Neural cell (in vitro differentiated cells): ENCODE measurements around the gene MVD. TPM values are rescaled to one million over a fixed set of nuclear protein-coding genes. Genes with fewer than 3 reads are reported as not detected.

Experiments used
- H2AFZ ChIP-seq: fragments of 200-600, 300-800 bp; sonication (generic), shearing (Covaris generic); 2 replicates; pipeline ENCODE4 v1.6.0; 2014; ENCODE audit warnings: low read depth, mild to moderate bottlenecking, antibody characterized with exemption, low read length, moderate library complexity
- H3F3A ChIP-seq: fragments of 200-600 bp; shearing (Covaris generic); 2 replicates; pipeline ENCODE4 v1.6.1; 2016; ENCODE audit warnings: mild to moderate bottlenecking, moderate library complexity, mixed read lengths, antibody characterized with exemption, low read length; ENCODE audit not compliant: insufficient read depth, poor library complexity, severe bottlenecking
- H3K27ac ChIP-seq: fragments of 200-600, 300-800 bp; sonication (generic), shearing (Covaris generic); 2 replicates; pipeline ENCODE4 v1.5.1; 2014; ENCODE audit warnings: mild to moderate bottlenecking, low read length, moderate library complexity
- H3K27me3 ChIP-seq: fragments of 300-800, 200-600 bp; sonication (generic), shearing (Covaris generic); 2 replicates; pipeline ENCODE4 v1.6.0; 2014; ENCODE audit warnings: mild to moderate bottlenecking, low read depth, low read length, moderate library complexity; ENCODE audit not compliant: insufficient read depth
- H3K36me3 ChIP-seq: fragments of 300-800, 200-600 bp; sonication (generic), shearing (Covaris generic); 2 replicates; pipeline ENCODE4 v1.5.1; 2014; ENCODE audit warnings: mild to moderate bottlenecking, antibody characterized with exemption, low read length, moderate library complexity; ENCODE audit not compliant: insufficient read depth
- H3K4me2 ChIP-seq: fragments of 300-800, 200-600 bp; sonication (generic), shearing (Covaris generic); 2 replicates; pipeline ENCODE4 v1.6.0; 2014; ENCODE audit warnings: mild to moderate bottlenecking, low read length
- H3K4me3 ChIP-seq: fragments of 300-800, 200-600 bp; sonication (generic), shearing (Covaris generic); 2 replicates; pipeline ENCODE4 v1.5.1; 2014; ENCODE audit warnings: mild to moderate bottlenecking, low read length, moderate library complexity
- H3K79me2 ChIP-seq: fragments of 200-600 bp; shearing (Covaris generic); replicated peaks from 2 replicates; pipeline ENCODE4 v1.6.0; 2014; ENCODE audit warnings: mild to moderate bottlenecking, low read length, moderate library complexity; ENCODE audit not compliant: insufficient read depth
- H3K9ac ChIP-seq: fragments of 300-800, 200-600 bp; sonication (generic), shearing (Covaris generic); 2 replicates; pipeline ENCODE4 v1.6.1; 2016; ENCODE audit warnings: mild to moderate bottlenecking, low read length, mixed read lengths
- H3K9me2 ChIP-seq: fragments of 200-600 bp; shearing (Covaris generic); 2 replicates; pipeline ENCODE4 v1.6.1; 2016; ENCODE audit warnings: mild to moderate bottlenecking, low read length, mixed read lengths; ENCODE audit not compliant: insufficient read depth
- H3K9me3 ChIP-seq: fragments of 200-600, 300-800 bp; sonication (generic), shearing (Covaris generic); 2 replicates; pipeline ENCODE4 v1.6.1; 2016; ENCODE audit warnings: mild to moderate bottlenecking, mixed run types, low read length, moderate library complexity, mixed read lengths
- H4K20me1 ChIP-seq: fragments of 200-600 bp; shearing (Covaris generic); 2 replicates; pipeline ENCODE4 v1.6.1; 2016; ENCODE audit warnings: mild to moderate bottlenecking, mixed run types; ENCODE audit not compliant: insufficient read depth
- EP300 ChIP-seq: fragments of 450-650 bp; conservative IDR thresholded peaks from 2 replicates; pipeline ENCODE4 v1.6.1; 2014; ENCODE audit warnings: antibody characterized with exemption, mild to moderate bottlenecking, moderate library complexity; ENCODE audit not compliant: poor library complexity, severe bottlenecking
- EZH2 ChIP-seq: fragments of 200-600, 300-800 bp; shearing (Covaris generic), sonication (generic); IDR thresholded peaks from 2 replicates; pipeline ENCODE4 v1.6.1; 2014; ENCODE audit warnings: antibody characterized with exemption, low read length, borderline replicate concordance, mild to moderate bottlenecking; ENCODE audit not compliant: insufficient read depth, poor library complexity, severe bottlenecking
- MXI1 ChIP-seq: fragments of 450-650 bp; conservative IDR thresholded peaks from 2 replicates; pipeline ENCODE4 v1.6.1; 2014; ENCODE audit warnings: antibody characterized with exemption, mild to moderate bottlenecking; ENCODE audit not compliant: poor library complexity, severe bottlenecking
- POLR2AphosphoS5 ChIP-seq: IDR thresholded peaks from 2 replicates; pipeline ENCODE4 v1.6.1; 2012
- RAD21 ChIP-seq: fragments of 450-650 bp; conservative IDR thresholded peaks from 2 replicates; pipeline ENCODE4 v1.6.1; 2014; ENCODE audit warnings: antibody characterized with exemption, mild to moderate bottlenecking, moderate library complexity
- SMC3 ChIP-seq: fragments of 450-650 bp; conservative IDR thresholded peaks from 2 replicates; pipeline ENCODE4 v1.6.1; 2014; ENCODE audit warnings: antibody characterized with exemption, mild to moderate bottlenecking, moderate library complexity; ENCODE audit not compliant: poor library complexity
- TAF1 ChIP-seq: IDR thresholded peaks from 2 replicates; pipeline ENCODE4 v1.6.1; 2012; ENCODE audit warnings: low read depth
- polyA plus RNA-seq: library from polyadenylated mRNA; depleted of rRNA; stranded (reverse); fragments of >200 nt; gene quantifications from 2 replicates; pipeline ENCODE4 v1.2.3, GENCODE V29; 2014
- TF ChIP-seq, protein P1 (sequence below): IDR thresholded peaks from 2 replicates; pipeline ENCODE4 v1.6.1; 2012; ENCODE audit warnings: borderline replicate concordance
- TF ChIP-seq, protein P2 (sequence below): fragments of 450-650 bp; IDR thresholded peaks from 2 replicates; pipeline ENCODE4 v1.5.1; 2014; ENCODE audit warnings: antibody characterized with exemption, mild to moderate bottlenecking, moderate library complexity; ENCODE audit not compliant: poor library complexity, severe bottlenecking

The MVD gene
- polyA plus RNA-seq, 1 donor from 2014 or later = 232 TPM

DNA sequence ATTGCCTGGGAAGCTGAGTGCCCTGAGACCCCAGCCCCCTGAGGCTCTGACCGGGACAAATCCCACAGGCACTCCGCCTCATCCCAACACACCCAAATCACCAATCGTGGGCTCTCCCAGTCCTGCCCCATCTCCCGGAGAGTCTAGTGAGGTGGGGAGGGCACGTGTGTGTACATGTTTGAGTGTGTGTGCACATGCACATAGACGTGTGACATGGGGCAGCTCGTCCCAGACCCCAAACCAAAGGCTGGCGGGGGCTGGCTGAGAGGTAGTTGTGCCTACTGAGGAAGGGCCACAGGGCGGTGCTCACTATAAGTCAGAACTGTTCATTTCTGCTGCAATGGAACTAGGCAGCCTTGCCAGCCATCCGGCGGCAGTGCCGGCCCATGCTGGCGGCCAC is 14.8 kb upstream of the MVD start:
- no peaks in the 10 kb centered on the region for H3K79me2 ChIP-seq
- no peak for TF ChIP-seq SMC3
- no peak for TF ChIP-seq EP300
- TF ChIP-seq TAF1 = no peak
- TF ChIP-seq, protein P1, sequence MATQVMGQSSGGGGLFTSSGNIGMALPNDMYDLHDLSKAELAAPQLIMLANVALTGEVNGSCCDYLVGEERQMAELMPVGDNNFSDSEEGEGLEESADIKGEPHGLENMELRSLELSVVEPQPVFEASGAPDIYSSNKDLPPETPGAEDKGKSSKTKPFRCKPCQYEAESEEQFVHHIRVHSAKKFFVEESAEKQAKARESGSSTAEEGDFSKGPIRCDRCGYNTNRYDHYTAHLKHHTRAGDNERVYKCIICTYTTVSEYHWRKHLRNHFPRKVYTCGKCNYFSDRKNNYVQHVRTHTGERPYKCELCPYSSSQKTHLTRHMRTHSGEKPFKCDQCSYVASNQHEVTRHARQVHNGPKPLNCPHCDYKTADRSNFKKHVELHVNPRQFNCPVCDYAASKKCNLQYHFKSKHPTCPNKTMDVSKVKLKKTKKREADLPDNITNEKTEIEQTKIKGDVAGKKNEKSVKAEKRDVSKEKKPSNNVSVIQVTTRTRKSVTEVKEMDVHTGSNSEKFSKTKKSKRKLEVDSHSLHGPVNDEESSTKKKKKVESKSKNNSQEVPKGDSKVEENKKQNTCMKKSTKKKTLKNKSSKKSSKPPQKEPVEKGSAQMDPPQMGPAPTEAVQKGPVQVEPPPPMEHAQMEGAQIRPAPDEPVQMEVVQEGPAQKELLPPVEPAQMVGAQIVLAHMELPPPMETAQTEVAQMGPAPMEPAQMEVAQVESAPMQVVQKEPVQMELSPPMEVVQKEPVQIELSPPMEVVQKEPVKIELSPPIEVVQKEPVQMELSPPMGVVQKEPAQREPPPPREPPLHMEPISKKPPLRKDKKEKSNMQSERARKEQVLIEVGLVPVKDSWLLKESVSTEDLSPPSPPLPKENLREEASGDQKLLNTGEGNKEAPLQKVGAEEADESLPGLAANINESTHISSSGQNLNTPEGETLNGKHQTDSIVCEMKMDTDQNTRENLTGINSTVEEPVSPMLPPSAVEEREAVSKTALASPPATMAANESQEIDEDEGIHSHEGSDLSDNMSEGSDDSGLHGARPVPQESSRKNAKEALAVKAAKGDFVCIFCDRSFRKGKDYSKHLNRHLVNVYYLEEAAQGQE = no peak
- no peak for TF ChIP-seq POLR2AphosphoS5
- TF ChIP-seq, protein P2, sequence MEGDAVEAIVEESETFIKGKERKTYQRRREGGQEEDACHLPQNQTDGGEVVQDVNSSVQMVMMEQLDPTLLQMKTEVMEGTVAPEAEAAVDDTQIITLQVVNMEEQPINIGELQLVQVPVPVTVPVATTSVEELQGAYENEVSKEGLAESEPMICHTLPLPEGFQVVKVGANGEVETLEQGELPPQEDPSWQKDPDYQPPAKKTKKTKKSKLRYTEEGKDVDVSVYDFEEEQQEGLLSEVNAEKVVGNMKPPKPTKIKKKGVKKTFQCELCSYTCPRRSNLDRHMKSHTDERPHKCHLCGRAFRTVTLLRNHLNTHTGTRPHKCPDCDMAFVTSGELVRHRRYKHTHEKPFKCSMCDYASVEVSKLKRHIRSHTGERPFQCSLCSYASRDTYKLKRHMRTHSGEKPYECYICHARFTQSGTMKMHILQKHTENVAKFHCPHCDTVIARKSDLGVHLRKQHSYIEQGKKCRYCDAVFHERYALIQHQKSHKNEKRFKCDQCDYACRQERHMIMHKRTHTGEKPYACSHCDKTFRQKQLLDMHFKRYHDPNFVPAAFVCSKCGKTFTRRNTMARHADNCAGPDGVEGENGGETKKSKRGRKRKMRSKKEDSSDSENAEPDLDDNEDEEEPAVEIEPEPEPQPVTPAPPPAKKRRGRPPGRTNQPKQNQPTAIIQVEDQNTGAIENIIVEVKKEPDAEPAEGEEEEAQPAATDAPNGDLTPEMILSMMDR = no peak
- TF ChIP-seq EZH2 = no peak
- no peak for TF ChIP-seq MXI1
- no peak for TF ChIP-seq RAD21
- H3K36me3 ChIP-seq = no peaks in the 10 kb centered on the region
- H3K9me2 ChIP-seq = no peaks in the 10 kb centered on the region
- H3K4me2 ChIP-seq = no peak overlapping the region
- no peak overlapping the region for H2AFZ ChIP-seq
- no peaks in the 10 kb centered on the region for H3F3A ChIP-seq
- H3K9me3 ChIP-seq = no peaks in the 10 kb centered on the region
- H4K20me1 ChIP-seq = no peaks in the 10 kb centered on the region
- no peak overlapping the region for H3K27ac ChIP-seq
- H3K9ac ChIP-seq = no peak overlapping the region
- no peaks in the 10 kb centered on the region for H3K27me3 ChIP-seq
- H3K4me3 ChIP-seq = no peak overlapping the region

DNA sequence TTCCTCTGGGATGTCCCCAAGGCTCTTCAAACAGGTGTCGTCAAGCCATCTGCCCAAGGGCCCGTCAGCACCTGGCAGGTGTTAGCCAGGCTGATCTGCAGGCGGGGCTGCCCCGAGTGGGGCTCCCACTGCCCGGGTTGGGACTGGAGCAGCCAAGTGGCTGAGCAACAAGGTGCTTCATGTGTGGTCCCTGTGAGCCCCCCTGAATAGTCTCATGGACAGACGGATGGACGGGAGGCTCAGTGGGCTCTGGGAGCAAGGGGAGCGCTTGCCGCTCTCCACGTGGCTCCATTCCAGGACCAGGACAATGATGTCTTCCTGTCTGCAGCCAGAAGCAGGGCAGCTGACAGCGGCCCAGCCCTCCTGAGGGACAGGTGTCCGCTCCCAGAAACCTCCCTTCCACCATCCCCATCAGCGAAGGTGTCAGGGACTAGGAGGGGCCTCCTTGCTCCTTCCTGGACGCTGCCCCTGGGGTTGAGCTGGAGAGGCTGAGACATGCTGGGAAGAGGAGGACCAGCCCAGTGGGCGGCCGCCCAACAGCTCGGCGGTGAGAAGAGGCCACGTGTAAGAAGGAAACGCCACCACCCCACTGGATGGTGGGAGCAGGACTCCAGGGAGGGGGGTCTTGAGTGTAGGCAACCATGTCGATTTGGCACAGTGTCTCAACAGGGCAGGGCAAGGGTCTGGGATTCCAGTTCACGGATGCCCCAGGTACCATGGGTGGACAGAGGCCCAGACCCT is 13.8 kb upstream of the MVD start:
- no peak overlapping the region for H3K4me2 ChIP-seq
- H3K9me2 ChIP-seq = no peaks in the 10 kb centered on the region
- TF ChIP-seq SMC3 = no peak
- TF ChIP-seq POLR2AphosphoS5 = no peak
- TF ChIP-seq, protein P2 = no peak
- no peak for TF ChIP-seq TAF1
- no peak for TF ChIP-seq EZH2
- no peak for TF ChIP-seq MXI1
- TF ChIP-seq, protein P1 = no peak
- TF ChIP-seq EP300 = no peak
- TF ChIP-seq RAD21 = no peak
- no peaks in the 10 kb centered on the region for H3K27me3 ChIP-seq
- no peaks in the 10 kb centered on the region for H4K20me1 ChIP-seq
- H3K36me3 ChIP-seq = no peaks in the 10 kb centered on the region
- H3F3A ChIP-seq = no peaks in the 10 kb centered on the region
- H3K9me3 ChIP-seq = no peaks in the 10 kb centered on the region
- no peak overlapping the region for H3K9ac ChIP-seq
- no peaks in the 10 kb centered on the region for H3K79me2 ChIP-seq
- no peak overlapping the region for H3K27ac ChIP-seq
- H3K4me3 ChIP-seq = no peak overlapping the region
- no peak overlapping the region for H2AFZ ChIP-seq
